Nephron (organoid): ENCODE results near the gene CCDC71L.

Experiments used
- H3K27ac Mint-ChIP-seq, 3 experiments: 2 replicates each; pipeline ENCODE4 v1.8.0; 2020; ENCODE audit warnings: mixed read lengths in 3 of 3, mild to moderate bottlenecking in 2 of 3, moderate library complexity in 1 of 3
- H3K27me3 Mint-ChIP-seq: 2 replicates; pipeline ENCODE4 v1.8.0; 2021; ENCODE audit warnings: low read depth, mild to moderate bottlenecking, moderate library complexity, mixed read lengths
- H3K36me3 Mint-ChIP-seq: 2 replicates; pipeline ENCODE4 v1.8.0; 2020; ENCODE audit warnings: low read depth, mixed read lengths
- H3K4me1 Mint-ChIP-seq: 2 replicates; pipeline ENCODE4 v1.8.0; 2020; ENCODE audit warnings: mixed read lengths
- H3K4me3 Mint-ChIP-seq, 3 experiments: 2 replicates each; pipeline ENCODE4 v1.8.0; 2020; ENCODE audit warnings: mild to moderate bottlenecking in 3 of 3, mixed read lengths in 3 of 3, moderate library complexity in 2 of 3
- H3K9me3 Mint-ChIP-seq: 2 replicates; pipeline ENCODE4 v1.8.0; 2020; ENCODE audit warnings: mixed read lengths
- CTCF ChIP-seq, 3 experiments: fragments of 200-600 bp; sonication (generic); IDR thresholded peaks; one replicate each; pipeline ENCODE4 v1.5.0; 2021; ENCODE audit warnings: antibody characterized with exemption in 3 of 3; ENCODE audit not compliant: unreplicated experiment in 3 of 3

CCDC71L gene

GRCh38 chr7:106640368-106641141 lies 20.4 kb downstream of the CCDC71L start:
- Mint-ChIP-seq H3K9me3 (peaks cover 3% of the 10 kb centered on the region), H3K27ac (no peak overlapping the region), H3K36me3 (no peaks in the 10 kb centered on the region), H3K4me1 (peaks cover 6% of the 10 kb centered on the region), H3K27me3 (no peaks in the 10 kb centered on the region), H3K4me3 (no peak overlapping the region)
- TF ChIP-seq CTCF (IDR thresholded peaks at IDR 0.05; ENCODE audit: unreplicated experiment in 3 of 3) = no peak

GRCh38 chr7:106639476-106640334 lies 21.3 kb downstream of the CCDC71L start:
- no peaks in the 10 kb centered on the region for H3K36me3 Mint-ChIP-seq
- no peaks in the 10 kb centered on the region for H3K27me3 Mint-ChIP-seq
- no peak for TF ChIP-seq CTCF (IDR thresholded peaks at IDR 0.05; ENCODE audit: unreplicated experiment in 3 of 3)
- peaks cover 3% of the 10 kb centered on the region for H3K9me3 Mint-ChIP-seq
- no peak overlapping the region for H3K4me3 Mint-ChIP-seq
- H3K27ac Mint-ChIP-seq = no peak overlapping the region
- peaks cover 6% of the 10 kb centered on the region for H3K4me1 Mint-ChIP-seq

GRCh38 chr7:106635411-106635810 lies 25.5 kb downstream of the CCDC71L start:
- peaks cover 3% of the 10 kb centered on the region for H3K9me3 Mint-ChIP-seq

GRCh38 chr7:106634958-106635357 lies 26.0 kb downstream of the CCDC71L start:
- no peak overlapping the region for H3K27ac Mint-ChIP-seq
- H3K27me3 Mint-ChIP-seq = no peaks in the 10 kb centered on the region
- no peaks in the 10 kb centered on the region for H3K4me1 Mint-ChIP-seq
- no peak overlapping the region for H3K4me3 Mint-ChIP-seq
- no peaks in the 10 kb centered on the region for H3K36me3 Mint-ChIP-seq
- H3K9me3 Mint-ChIP-seq = peaks cover 3% of the 10 kb centered on the region
- TF ChIP-seq CTCF (IDR thresholded peaks at IDR 0.05; ENCODE audit: unreplicated experiment in 3 of 3) = no peak

More at GRCh38 chr7:106635411-106635810, 25.5 kb downstream of the CCDC71L start:
- Mint-ChIP-seq H3K36me3 (no peaks in the 10 kb centered on the region), H3K4me3 (no peak overlapping the region), H3K4me1 (peaks cover 4% of the 10 kb centered on the region), H3K27ac (no peak overlapping the region), H3K27me3 (no peaks in the 10 kb centered on the region)
- no peak for TF ChIP-seq CTCF (IDR thresholded peaks at IDR 0.05; ENCODE audit: unreplicated experiment in 3 of 3)

- H3K27ac Mint-ChIP-seq = no peak overlapping the region
- no peaks in the 10 kb centered on the region for H3K27me3 Mint-ChIP-seq
- no peaks in the 10 kb centered on the region for H3K9me3 Mint-ChIP-seq
- no peaks in the 10 kb centered on the region for H3K36me3 Mint-ChIP-seq
- TF ChIP-seq CTCF (IDR thresholded peaks at IDR 0.05; ENCODE audit: unreplicated experiment in 3 of 3) = no peak
- H3K4me1 Mint-ChIP-seq = no peaks in the 10 kb centered on the region
- H3K4me3 Mint-ChIP-seq = no peak overlapping the region
These were observed 30.3 kb downstream of the CCDC71L start for GRCh38 chr7:106630648-106631047.
